HepG2 (cell line): Measurements from ENCODE around the gene CNTFR. TPM values are rescaled to one million over a fixed set of nuclear protein-coding genes. Genes with fewer than 3 reads are reported as not detected.

Experiments
- ARHGAP35 ChIP-seq: sonication (generic); formaldehyde crosslinking; IDR thresholded peaks from 2 replicates; pipeline ENCODE4 v1.9.0; 2022; ENCODE audit warnings: mild to moderate bottlenecking, inconsistent platforms, moderate library complexity, missing genetic modification reagents, borderline replicate concordance
- ATF1 ChIP-seq: IDR thresholded peaks from 2 replicates; pipeline ENCODE4 v1.6.1; 2016; ENCODE audit warnings: mild to moderate bottlenecking, control low read depth
- BCL6 ChIP-seq: IDR thresholded peaks from 2 replicates; pipeline ENCODE4 v1.6.1; 2016; ENCODE audit warnings: missing genetic modification reagents, missing compliant biosample characterization
- BHLHE40 ChIP-seq: IDR thresholded peaks from 2 replicates; pipeline ENCODE4 v1.6.1; 2011; ENCODE audit warnings: low read length, improper control_type of control experiment
- CBX2 ChIP-seq, 2 experiments: fragments of 200-600 bp in 1 of 2; sonication (generic); formaldehyde crosslinking in 1 of 2; IDR thresholded peaks; 2 replicates each; pipeline versions ENCODE4 v1.7.0 to v1.8.1; 2018 to 2022; ENCODE audit warnings: low read depth in 2 of 2, low read length in 1 of 2, mild to moderate bottlenecking in 1 of 2, missing genetic modification reagents in 1 of 2
- FOXC1 ChIP-seq: sonication (generic); formaldehyde crosslinking; IDR thresholded peaks from 2 replicates; pipeline ENCODE4 v1.8.0; 2022; ENCODE audit warnings: mild to moderate bottlenecking, missing genetic modification reagents, borderline replicate concordance
- GPN1 ChIP-seq: sonication (generic); formaldehyde crosslinking; IDR thresholded peaks from 2 replicates; pipeline ENCODE4 v1.5.1; 2020; ENCODE audit warnings: missing genetic modification reagents, borderline replicate concordance
- NKX3-1 ChIP-seq: sonication (generic); formaldehyde crosslinking; IDR thresholded peaks from 2 replicates; pipeline ENCODE4 v1.5.0; 2020; ENCODE audit warnings: missing genetic modification reagents
- PAF1 ChIP-seq: IDR thresholded peaks from 2 replicates; pipeline ENCODE4 v1.6.1; 2016; ENCODE audit warnings: missing genetic modification reagents, missing compliant biosample characterization
- PHB2 ChIP-seq: fragments of 450-650 bp; IDR thresholded peaks from 2 replicates; pipeline ENCODE4 v1.6.1; 2018; ENCODE audit not compliant: partially characterized antibody
- PHF8 ChIP-seq: sonication (generic); formaldehyde crosslinking; IDR thresholded peaks from 2 replicates; pipeline ENCODE4 v1.5.0; 2020; ENCODE audit warnings: missing genetic modification reagents
- RAD51 ChIP-seq: fragments of 450-650 bp; IDR thresholded peaks from 2 replicates; pipeline ENCODE4 v1.6.1; 2016; ENCODE audit warnings: borderline replicate concordance
- SIN3A ChIP-seq: IDR thresholded peaks from 2 replicates; pipeline ENCODE4 v1.6.1; 2011; ENCODE audit warnings: low read depth, mild to moderate bottlenecking, control low read depth, low read length, borderline replicate concordance
- ZIK1 ChIP-seq: sonication (generic); formaldehyde crosslinking; IDR thresholded peaks from 2 replicates; pipeline ENCODE4 v1.5.0; 2020; ENCODE audit warnings: mild to moderate bottlenecking, low read depth, missing genetic modification reagents, borderline replicate concordance
- ZKSCAN5 ChIP-seq: sonication (generic); formaldehyde crosslinking; IDR thresholded peaks from 2 replicates; pipeline ENCODE4 v1.5.1; 2020; ENCODE audit warnings: mild to moderate bottlenecking, missing genetic modification reagents
- ZKSCAN8 ChIP-seq: IDR thresholded peaks from 2 replicates; pipeline ENCODE4 v1.6.1; 2016; ENCODE audit warnings: borderline replicate concordance, missing genetic modification reagents, missing compliant biosample characterization
- ZNF367 ChIP-seq: sonication (generic); formaldehyde crosslinking; IDR thresholded peaks from 2 replicates; pipeline ENCODE4 v1.4.0; 2020; ENCODE audit warnings: missing genetic modification reagents, borderline replicate concordance
- ZNF552 ChIP-seq: sonication (generic); formaldehyde crosslinking; IDR thresholded peaks from 2 replicates; pipeline ENCODE4 v1.9.0; 2022; ENCODE audit warnings: missing genetic modification reagents, mild to moderate bottlenecking, borderline replicate concordance
- ZNF616 ChIP-seq: sonication (generic); formaldehyde crosslinking; IDR thresholded peaks from 2 replicates; pipeline ENCODE4 v1.5.0; 2020; ENCODE audit warnings: low read depth, mild to moderate bottlenecking, missing genetic modification reagents
- ZNF629 ChIP-seq: sonication (generic); formaldehyde crosslinking; conservative IDR thresholded peaks from 2 replicates; pipeline ENCODE4 v1.5.0; 2020; ENCODE audit warnings: missing genetic modification reagents
- ZNF709 ChIP-seq: sonication (generic); formaldehyde crosslinking; IDR thresholded peaks from 2 replicates; pipeline ENCODE4 v1.5.0; 2020; ENCODE audit warnings: mild to moderate bottlenecking, missing genetic modification reagents
- polyA plus RNA-seq, 8 experiments: library from polyadenylated mRNA; depleted of rRNA in 3 of 8; stranded (reverse) in 7 of 8; unstranded in 1 of 8; fragments of >200 nt; fragmentation: Illumina TruSeq in 4 of 8; extraction: Trizol in 4 of 8; gene quantifications; 2 replicates each; pipeline versions ENCODE4 v1.2.1 to v1.2.3, GENCODE V29; 2011 to 2016; ENCODE audit warnings: low read depth in 4 of 8, missing spikeins in 1 of 8, mixed read lengths in 1 of 8; ENCODE audit not compliant: insufficient read depth in 1 of 8
- total RNA-seq, 5 experiments: library from RNA; depleted of rRNA; stranded (reverse); fragments of >200 nt; fragmentation: Illumina TruSeq; extraction: Trizol; gene quantifications; 2 replicates each; pipeline ENCODE4 v1.2.3, GENCODE V29; 2016; ENCODE audit warnings: low read depth in 1 of 5
- TF ChIP-seq, protein P1 (sequence below): sonication (generic); formaldehyde crosslinking; IDR thresholded peaks from 2 replicates; pipeline ENCODE4 v1.4.0; 2020; ENCODE audit warnings: missing genetic modification reagents
- TF ChIP-seq, protein P2 (sequence below): IDR thresholded peaks from 2 replicates; pipeline ENCODE4 v1.6.1; 2016; ENCODE audit warnings: low read depth, missing genetic modification reagents, missing compliant biosample characterization

CNTFR gene
- total and polyA plus RNA-seq, 2 of the 13 experiments (the other 11 are each of a cell fraction or from before 2014, with no cell fraction given) = not detected

DNA sequence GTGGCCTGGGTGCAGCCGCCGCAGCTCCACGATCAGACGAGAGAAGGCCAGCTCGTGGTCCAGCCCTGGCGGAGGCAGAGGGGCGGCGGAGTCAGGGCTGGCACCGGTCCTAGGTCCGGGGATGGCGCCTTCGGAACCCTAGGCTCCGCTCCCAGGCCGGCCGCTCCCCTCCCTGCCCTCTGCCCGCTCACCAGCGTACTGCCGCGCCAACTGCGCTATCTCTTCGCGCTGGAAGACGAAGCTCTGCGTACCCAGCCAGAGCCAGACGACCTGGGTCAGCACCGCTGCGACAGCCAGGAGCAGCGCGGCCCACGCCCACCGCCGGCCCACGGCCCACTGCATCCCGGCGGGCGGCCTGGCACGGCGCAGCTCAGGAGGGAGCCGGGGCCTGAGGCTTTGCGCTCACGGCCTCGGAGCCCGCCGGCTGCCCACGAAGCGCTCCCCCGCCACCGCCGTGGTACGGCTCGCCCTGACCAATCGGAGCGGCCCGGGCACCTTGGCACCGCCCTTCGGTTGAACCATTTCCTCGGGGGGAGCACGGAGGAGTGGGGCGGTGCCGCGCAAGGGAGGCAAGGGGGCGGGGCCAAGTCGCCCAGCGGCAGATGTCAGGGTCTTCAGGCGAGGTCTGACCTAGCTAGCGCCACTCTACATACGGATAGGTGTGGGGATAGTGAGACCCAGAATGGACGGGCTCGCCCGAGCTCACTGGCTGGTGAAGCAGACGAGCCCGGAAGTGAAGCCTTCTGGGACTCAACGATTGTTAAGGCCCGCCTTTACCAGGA lies 48.0 kb upstream of the CNTFR start, which contains the start of gene SIGMAR1 (continued):
- TF ChIP-seq ZNF552 (CRISPR knock-in tag) (no peak; the same call in 1 of the 2 replicates), BHLHE40 (peak; percentile 90), PHB2 (no peak), ZNF616 (CRISPR knock-in tag) (0 out of 2 replicates have a peak, but pooled peaks have one; percentile 31), BCL6 (CRISPR knock-in tag) (peak; percentile 87), ARHGAP35 (CRISPR knock-in tag) (no peak; the same call in 1 of the 2 replicates), PHF8 (CRISPR knock-in tag) (peak; percentile 80), ZKSCAN5 (CRISPR knock-in tag) (no peak), ZNF367 (CRISPR knock-in tag) (no peak; the same call in 1 of the 2 replicates), NKX3-1 (CRISPR knock-in tag) (0 out of 2 replicates have a peak, but pooled peaks have one; percentile 23), ZNF629 (CRISPR knock-in tag) (0 out of 2 replicates have a peak, but pooled peaks have one; percentile 9), ZIK1 (peak; percentile 81), ATF1 (CRISPR knock-in tag) (no peak), ZNF709 (CRISPR knock-in tag) (peak; percentile 73), SIN3A (peak; percentile 73; the same call in 1 of the 2 replicates), ZKSCAN8 (CRISPR knock-in tag) (no peak), PAF1 (CRISPR knock-in tag) (no peak), GPN1 (CRISPR knock-in tag) (no peak), FOXC1 (CRISPR knock-in tag) (no peak; the same call in none of the 2 replicates), CBX2 (IDR thresholded peaks at IDR 0.05; ENCODE audit: low read depth, low read length) (no peak), CBX2 (CRISPR knock-in tag; IDR thresholded peaks at IDR 0.05; ENCODE audit: low read depth) (no peak; the same call in 1 of the 2 replicates), RAD51 (no peak)
- TF ChIP-seq, protein P1, sequence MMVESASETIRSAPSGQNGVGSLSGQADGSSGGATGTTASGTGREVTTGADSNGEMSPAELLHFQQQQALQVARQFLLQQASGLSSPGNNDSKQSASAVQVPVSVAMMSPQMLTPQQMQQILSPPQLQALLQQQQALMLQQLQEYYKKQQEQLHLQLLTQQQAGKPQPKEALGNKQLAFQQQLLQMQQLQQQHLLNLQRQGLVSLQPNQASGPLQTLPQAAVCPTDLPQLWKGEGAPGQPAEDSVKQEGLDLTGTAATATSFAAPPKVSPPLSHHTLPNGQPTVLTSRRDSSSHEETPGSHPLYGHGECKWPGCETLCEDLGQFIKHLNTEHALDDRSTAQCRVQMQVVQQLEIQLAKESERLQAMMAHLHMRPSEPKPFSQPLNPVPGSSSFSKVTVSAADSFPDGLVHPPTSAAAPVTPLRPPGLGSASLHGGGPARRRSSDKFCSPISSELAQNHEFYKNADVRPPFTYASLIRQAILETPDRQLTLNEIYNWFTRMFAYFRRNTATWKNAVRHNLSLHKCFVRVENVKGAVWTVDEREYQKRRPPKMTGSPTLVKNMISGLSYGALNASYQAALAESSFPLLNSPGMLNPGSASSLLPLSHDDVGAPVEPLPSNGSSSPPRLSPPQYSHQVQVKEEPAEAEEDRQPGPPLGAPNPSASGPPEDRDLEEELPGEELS = peak; percentile 33; the same call in 1 of the 2 replicates
- TF ChIP-seq, protein P2, sequence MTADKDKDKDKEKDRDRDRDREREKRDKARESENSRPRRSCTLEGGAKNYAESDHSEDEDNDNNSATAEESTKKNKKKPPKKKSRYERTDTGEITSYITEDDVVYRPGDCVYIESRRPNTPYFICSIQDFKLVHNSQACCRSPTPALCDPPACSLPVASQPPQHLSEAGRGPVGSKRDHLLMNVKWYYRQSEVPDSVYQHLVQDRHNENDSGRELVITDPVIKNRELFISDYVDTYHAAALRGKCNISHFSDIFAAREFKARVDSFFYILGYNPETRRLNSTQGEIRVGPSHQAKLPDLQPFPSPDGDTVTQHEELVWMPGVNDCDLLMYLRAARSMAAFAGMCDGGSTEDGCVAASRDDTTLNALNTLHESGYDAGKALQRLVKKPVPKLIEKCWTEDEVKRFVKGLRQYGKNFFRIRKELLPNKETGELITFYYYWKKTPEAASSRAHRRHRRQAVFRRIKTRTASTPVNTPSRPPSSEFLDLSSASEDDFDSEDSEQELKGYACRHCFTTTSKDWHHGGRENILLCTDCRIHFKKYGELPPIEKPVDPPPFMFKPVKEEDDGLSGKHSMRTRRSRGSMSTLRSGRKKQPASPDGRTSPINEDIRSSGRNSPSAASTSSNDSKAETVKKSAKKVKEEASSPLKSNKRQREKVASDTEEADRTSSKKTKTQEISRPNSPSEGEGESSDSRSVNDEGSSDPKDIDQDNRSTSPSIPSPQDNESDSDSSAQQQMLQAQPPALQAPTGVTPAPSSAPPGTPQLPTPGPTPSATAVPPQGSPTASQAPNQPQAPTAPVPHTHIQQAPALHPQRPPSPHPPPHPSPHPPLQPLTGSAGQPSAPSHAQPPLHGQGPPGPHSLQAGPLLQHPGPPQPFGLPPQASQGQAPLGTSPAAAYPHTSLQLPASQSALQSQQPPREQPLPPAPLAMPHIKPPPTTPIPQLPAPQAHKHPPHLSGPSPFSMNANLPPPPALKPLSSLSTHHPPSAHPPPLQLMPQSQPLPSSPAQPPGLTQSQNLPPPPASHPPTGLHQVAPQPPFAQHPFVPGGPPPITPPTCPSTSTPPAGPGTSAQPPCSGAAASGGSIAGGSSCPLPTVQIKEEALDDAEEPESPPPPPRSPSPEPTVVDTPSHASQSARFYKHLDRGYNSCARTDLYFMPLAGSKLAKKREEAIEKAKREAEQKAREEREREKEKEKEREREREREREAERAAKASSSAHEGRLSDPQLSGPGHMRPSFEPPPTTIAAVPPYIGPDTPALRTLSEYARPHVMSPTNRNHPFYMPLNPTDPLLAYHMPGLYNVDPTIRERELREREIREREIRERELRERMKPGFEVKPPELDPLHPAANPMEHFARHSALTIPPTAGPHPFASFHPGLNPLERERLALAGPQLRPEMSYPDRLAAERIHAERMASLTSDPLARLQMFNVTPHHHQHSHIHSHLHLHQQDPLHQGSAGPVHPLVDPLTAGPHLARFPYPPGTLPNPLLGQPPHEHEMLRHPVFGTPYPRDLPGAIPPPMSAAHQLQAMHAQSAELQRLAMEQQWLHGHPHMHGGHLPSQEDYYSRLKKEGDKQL (CRISPR knock-in tag) = no peak; the same call in 1 of the 2 replicates
